ENCODE data around the gene KREMEN1.

Gene KREMEN1

GRCh38 chr22:29206372-29207242, 133.8 kb downstream of the KREMEN1 start:
- no peak for DNase-seq (ENCODE audit: low read depth)

GRCh38 chr22:29207243-29207550, 134.4 kb downstream of the KREMEN1 start:
- DNase-seq (ENCODE audit: low read depth) = no peak

DNA sequence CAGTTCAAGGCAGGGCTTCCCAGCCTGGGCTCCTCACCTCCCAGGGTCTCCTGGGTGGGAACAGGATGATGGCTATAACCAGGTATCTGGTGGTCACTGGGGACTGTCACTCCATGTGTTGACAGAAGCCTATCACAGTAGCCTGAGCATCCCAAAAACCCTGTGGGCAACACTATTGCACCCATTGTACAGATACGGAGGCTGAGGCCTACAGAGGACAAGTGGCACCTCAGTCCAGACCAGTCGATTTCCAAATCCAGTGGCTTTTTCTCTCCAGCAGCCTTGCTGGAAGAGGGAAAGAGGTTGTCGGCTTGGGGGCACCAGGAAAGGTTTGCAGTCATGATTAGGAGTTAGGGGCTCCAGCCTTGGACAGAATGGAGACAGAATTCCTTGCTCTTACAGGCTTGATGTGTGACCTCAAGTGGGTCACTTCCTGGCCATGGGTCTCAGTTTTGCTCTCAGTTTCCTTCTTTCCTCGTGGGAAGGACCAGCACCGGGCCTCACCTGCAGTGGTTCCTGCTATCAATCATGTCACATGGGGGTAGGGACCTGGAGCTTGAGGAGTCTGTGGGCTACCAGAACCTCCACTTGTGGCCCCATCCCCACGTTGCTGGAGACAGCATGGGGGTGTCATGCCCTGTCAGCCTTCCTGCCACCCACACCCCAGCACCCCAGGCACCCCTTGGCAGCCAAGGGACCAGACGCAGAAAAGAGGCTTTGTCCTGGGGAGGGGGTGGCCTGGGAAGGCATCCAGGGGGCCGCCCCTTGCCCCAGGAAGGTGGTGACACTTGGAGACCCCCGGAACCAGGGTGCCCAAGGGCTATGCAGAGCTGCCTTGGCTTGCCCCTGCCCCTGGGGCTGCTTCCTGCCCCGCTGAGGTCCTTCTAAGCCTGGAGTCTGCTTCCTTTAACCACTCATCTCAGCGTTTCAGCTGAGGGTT, 135.0 kb downstream of the KREMEN1 start:
- no peak for DNase-seq (ENCODE audit: low read depth)

- DNase-seq (ENCODE audit: low read depth) = no peak
Measured at GRCh38 chr22:29208502-29208862, 135.6 kb downstream of the KREMEN1 start.

GRCh38 chr22:29208879-29209623, 136.2 kb downstream of the KREMEN1 start:
- DNase-seq (ENCODE audit: low read depth) = no peak

- DNase-seq (ENCODE audit: low read depth) = no peak
Measured at GRCh38 chr22:29209624-29209929, 136.7 kb downstream of the KREMEN1 start.

DNA sequence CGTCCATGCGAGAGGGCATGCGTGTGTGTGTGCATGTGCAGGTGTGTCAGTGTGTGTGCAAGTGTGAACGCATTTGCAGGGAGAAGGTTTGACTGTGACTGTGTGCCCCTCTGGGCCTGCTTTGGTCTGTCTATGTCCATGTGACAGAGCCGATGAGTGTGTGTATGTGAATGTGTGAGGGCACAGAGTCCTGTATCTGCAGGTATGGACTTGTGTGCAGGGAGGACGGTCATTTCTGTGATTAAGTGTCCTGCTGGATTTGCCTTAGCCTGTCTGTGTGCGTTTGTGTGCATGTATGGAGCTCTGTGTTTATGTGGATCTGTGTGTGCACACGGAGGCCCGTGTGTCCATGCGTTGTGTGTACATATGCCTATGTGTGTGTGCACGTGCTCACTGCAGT, 138.2 kb downstream of the KREMEN1 start:
- DNase-seq (ENCODE audit: low read depth) = no peak

DNA sequence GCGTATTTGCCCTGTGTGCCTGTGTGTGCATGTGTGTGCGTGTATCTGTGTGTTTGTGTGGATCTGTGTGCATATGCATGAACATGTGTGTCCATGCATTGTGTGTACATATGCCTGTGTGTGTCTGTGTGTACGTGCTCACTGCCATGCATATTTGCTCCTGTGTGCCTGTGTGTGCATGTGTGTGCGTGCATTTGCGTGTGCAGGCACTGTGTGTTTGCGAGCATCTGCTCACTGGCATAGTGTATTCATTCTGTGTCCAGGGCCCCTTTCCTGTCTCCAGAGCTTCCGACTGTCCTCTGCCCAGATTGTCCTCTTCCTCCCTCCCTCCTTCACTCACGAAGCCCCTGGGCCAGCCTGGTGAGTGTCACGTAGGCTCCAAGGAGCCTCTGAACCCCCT, 138.6 kb downstream of the KREMEN1 start:
- DNase-seq (ENCODE audit: low read depth) = no peak

DNA sequence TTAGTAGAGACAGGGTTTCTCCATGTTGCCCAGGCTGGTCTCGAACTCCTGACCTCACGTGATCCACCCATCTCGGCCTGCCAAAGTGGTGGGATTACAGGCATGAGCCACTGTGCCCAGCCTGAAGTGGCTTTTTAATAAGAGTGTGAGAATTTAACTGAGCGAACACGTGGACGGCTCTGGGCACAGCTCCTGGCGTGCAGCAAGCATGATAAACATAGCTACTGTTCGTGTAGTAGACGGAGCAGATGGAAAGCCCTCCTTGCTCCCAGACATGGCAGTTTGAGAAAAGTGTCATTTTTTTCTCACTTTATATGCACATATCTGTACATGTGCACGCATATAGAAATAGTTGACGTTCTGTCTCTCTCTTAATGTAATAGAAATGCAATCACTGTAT, 139.9 kb downstream of the KREMEN1 start:
- DNase-seq (ENCODE audit: low read depth) = no peak

- DNase-seq (ENCODE audit: low read depth) = no peak
Measured at GRCh38 chr22:29213493-29213892, 140.7 kb downstream of the KREMEN1 start.

GRCh38 chr22:29214232-29214631, 141.4 kb downstream of the KREMEN1 start:
- no peak for DNase-seq (ENCODE audit: low read depth)

DNA sequence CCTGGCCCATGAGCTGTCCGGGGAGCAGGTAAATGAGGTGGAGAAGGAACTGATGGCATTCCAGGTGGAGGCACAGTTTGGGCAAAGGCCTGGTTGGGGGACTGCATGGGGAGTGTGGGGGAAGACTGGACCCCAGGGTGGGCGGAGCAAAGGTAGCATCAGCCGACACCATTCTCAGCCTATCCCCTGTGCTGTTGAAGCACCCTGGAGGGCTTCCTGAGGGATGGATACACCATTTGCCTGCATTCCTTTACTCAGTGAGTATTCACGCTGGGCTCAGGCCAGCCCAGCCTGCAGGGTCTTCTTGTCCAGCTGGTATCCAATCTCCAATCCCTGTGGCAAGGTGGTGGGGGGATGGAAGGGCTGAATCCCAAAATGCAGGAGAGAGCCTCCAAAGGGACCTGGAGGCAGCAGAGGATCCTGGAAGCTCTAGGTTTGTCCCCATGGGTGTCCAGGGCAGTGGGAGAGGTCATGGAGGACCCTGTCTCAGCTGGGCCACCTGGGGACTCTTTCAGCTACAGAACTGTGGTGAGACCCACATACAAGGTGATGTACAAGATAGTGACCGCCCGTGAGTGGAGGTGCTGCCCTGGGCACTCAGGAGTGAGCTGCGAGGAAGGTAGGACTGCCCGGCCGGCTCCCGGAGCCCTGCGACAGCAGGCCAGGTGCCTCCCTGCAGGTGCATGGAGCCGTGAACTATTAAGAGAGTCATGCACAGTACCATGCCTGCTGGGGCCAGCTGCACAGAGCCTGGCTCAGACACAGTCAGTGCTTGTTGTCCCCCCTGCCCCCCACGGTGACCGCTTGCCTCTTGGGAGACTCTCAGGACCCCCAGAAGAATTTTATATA, 142.4 kb downstream of the KREMEN1 start:
- DNase-seq (ENCODE audit: low read depth) = no peak

DNA sequence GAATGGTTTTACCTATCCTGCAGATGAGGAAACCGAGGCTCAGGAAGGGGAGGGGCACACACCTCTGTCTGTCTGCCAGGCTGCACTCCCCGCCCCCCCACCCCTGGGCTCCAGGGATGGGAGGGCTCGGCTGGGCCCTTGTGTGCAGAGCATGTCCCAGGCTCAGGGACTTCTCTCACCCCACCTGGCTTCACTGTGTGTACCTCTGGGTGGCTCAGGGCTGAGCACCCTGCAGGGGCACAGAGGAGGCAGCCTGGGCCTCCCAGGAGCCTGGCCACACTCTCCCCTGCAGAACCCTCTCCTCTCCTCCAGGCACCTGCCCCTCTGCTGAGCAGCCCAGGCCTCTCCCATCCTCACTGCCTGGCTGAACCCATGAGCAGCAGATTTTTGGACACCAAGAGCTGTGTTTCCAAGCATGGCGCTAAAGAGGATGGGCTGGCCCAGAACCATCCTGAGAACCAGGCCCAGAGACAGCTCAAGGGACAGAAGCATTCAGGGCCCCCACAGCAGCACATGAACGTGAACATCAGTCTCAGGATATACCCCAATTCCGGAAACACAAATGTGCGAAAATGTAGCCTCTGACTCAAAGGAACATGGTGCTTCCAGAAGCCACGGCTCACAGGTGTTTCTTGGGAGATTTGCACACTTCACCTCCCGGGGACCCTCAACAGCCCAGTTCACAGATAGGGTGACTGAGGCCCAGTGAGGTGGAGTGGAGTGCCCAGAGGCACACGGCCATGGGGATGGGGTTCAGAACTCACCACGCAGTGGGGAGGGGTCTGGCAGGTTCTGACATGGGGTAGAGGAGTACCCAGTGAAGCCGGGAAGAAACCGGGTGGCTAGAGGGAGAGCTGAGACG, 143.4 kb downstream of the KREMEN1 start:
- DNase-seq (ENCODE audit: low read depth) = no peak

GRCh38 chr22:29216873-29217666, 144.2 kb downstream of the KREMEN1 start:
- no peak for DNase-seq (ENCODE audit: low read depth)
